Transverse colon (tissue), 4 donors: ENCODE results near the gene SHH. TPM values are rescaled to one million over a fixed set of nuclear protein-coding genes. Genes with fewer than 3 reads are reported as not detected.

ENCODE experiments used
- DNase-seq: peaks from one replicate; pipeline ENCODE4 v3.0.0-alpha.2; 2019
- H3K27ac ChIP-seq, 4 donors: fragments of 200-600 bp; sonication (generic); 2 replicates each; pipeline ENCODE4 v1.5.1; 2016 to 2018; ENCODE audit warnings: inconsistent platforms in 4 of 4
- H3K27me3 ChIP-seq: fragments of 200-600 bp; sonication (generic); 2 replicates; pipeline ENCODE4 v1.5.1; 2017; ENCODE audit warnings: inconsistent platforms
- H3K36me3 ChIP-seq, 4 donors: fragments of 200-600 bp; sonication (generic); 2 replicates each; pipeline ENCODE4 v1.5.1; 2017 to 2019; ENCODE audit warnings: inconsistent platforms in 4 of 4
- H3K4me1 ChIP-seq, 4 donors: fragments of 200-600 bp; sonication (generic); 2 replicates each; pipeline ENCODE4 v1.5.1; 2017 to 2020; ENCODE audit warnings: inconsistent platforms in 4 of 4
- H3K4me3 ChIP-seq, 4 donors: fragments of 200-600 bp; sonication (generic); 1 replicate in 1 of 4; 2 replicates in 3 of 4; pipeline versions ENCODE4 v1.5.1 to v1.6.1; 2017 to 2019; ENCODE audit warnings: inconsistent platforms in 4 of 4
- H3K9me3 ChIP-seq, 2 donors: fragments of 200-600 bp; sonication (generic); 2 replicates each; pipeline ENCODE4 v1.5.1; 2017 to 2019; ENCODE audit warnings: inconsistent platforms in 2 of 2
- CTCF ChIP-seq, 5 experiments: fragments of 200-600 bp in 3 of 5; fragments of 450-650 bp in 2 of 5; sonication (generic) in 3 of 5; IDR thresholded peaks; 1 replicate in 2 of 5; 2 replicates in 3 of 5; pipeline ENCODE4 v1.5.1; 2016 to 2017; ENCODE audit warnings: antibody characterized with exemption in 5 of 5, inconsistent platforms in 3 of 5, mild to moderate bottlenecking in 2 of 5, moderate library complexity in 1 of 5
- EP300 ChIP-seq: sonication (generic); formaldehyde crosslinking; IDR thresholded peaks from one replicate; pipeline ENCODE4 v1.6.1; 2017; ENCODE audit warnings: antibody characterized with exemption, low read depth
- POLR2A ChIP-seq: fragments of 450-650 bp; IDR thresholded peaks from one replicate; pipeline ENCODE4 v1.6.1; 2016; ENCODE audit warnings: antibody characterized with exemption, mild to moderate bottlenecking, moderate library complexity
- POLR2AphosphoS5 ChIP-seq, 3 donors: sonication (generic); formaldehyde crosslinking; IDR thresholded peaks; one replicate each; pipeline ENCODE4 v1.6.1; 2016; ENCODE audit warnings: antibody characterized with exemption in 3 of 3
- WGBS, 2 donors: methylation state at CpG; one replicate each; pipeline ENCODE4 v1.1.5; 2018; ENCODE audit warnings: low coverage in 1 of 2; 5-methylcytosine and 5-hydroxymethylcytosine counted together
- in situ Hi-C, 4 donors: fragments of 200-750 bp; cut with MboI; loops; one replicate each; pipeline versions ENCODE4 v1.15.0 to v1.15.1; 2017; ENCODE audit warnings: low sequenced_read_pairs in 3 of 4, low pct_ligation_motif_present in 1 of 4, low pct_unique_long_range_greater_than_20kb in 1 of 4
- intact Hi-C: fragments of 100-400 bp; cut with DNase I; formaldehyde crosslinking; loops from one replicate; pipeline ENCODE4 v1.15.1; 2023; ENCODE audit warnings: low total_unique reads
- total RNA-seq, 4 donors: library from RNA; depleted of rRNA; stranded (reverse); fragments of >200 nt; gene quantifications; one replicate each; pipeline ENCODE4 v1.1.0, GENCODE V29; 2016

Gene SHH
- total RNA-seq, 4 donors from 2014 or later, result 0.40 to 3.7 (median 2.0) TPM

GRCh38 chr7:155756322-155756721 is 55.9 kb downstream of the SHH start:
- no peak for TF ChIP-seq CTCF (IDR thresholded peaks at IDR 0.05)
- TF ChIP-seq EP300, result no peak
- no peak for TF ChIP-seq POLR2AphosphoS5 (IDR thresholded peaks at IDR 0.05)
- no peak for TF ChIP-seq POLR2A
- H3K4me3 ChIP-seq, result no peak overlapping the region
- no peaks in the 10 kb centered on the region for H3K27me3 ChIP-seq
- no peaks in the 10 kb centered on the region for H3K9me3 ChIP-seq
- in situ Hi-C loops (loop anchor here (10.0 to 25.0 kb wide), 2 partner anchors 162 to 369 kb away; no protein-coding TSS in a partner anchor), intact Hi-C loops (no loop called here)
- WGBS, 2 donors, result 81 to 82% methylated on average over 8 to 9 of the region's 9 CpGs
- H3K36me3 ChIP-seq, result no peaks in the 10 kb centered on the region
- no peak for DNase-seq
- H3K27ac ChIP-seq, result peak overlapping the region in 1 of 4 donors; percentile 4
- peaks cover 5 to 38% (median 17%) of the 10 kb centered on the region in 4 donors for H3K4me1 ChIP-seq

- in situ Hi-C loops, result loop anchor here (10.0 to 25.0 kb wide), 2 partner anchors 160 to 368 kb away; no protein-coding TSS in a partner anchor
These were observed 57.2 kb downstream of the SHH start for GRCh38 chr7:155755026-155755425.

GRCh38 chr7:155754165-155754564 is 58.1 kb downstream of the SHH start:
- in situ Hi-C loops, result loop anchor here (10.0 to 25.0 kb wide), 2 partner anchors 159 to 367 kb away; no protein-coding TSS in a partner anchor

More at GRCh38 chr7:155755026-155755425, 57.2 kb downstream of the SHH start:
- no peaks in the 10 kb centered on the region for H3K36me3 ChIP-seq
- DNase-seq, result no peak
- H3K4me1 ChIP-seq, result peaks cover under 1 to 37% (median 13%) of the 10 kb centered on the region in 4 donors
- H3K4me3 ChIP-seq, result no peak overlapping the region
- H3K27me3 ChIP-seq, result no peaks in the 10 kb centered on the region
- no peak overlapping the region for H3K27ac ChIP-seq
- intact Hi-C loops, result no loop called here
- no peaks in the 10 kb centered on the region for H3K9me3 ChIP-seq
- 83 to 94% methylated on average over 3 of the region's 3 CpGs for WGBS, 2 donors
- TF ChIP-seq CTCF (IDR thresholded peaks at IDR 0.05), result no peak
- TF ChIP-seq POLR2AphosphoS5 (IDR thresholded peaks at IDR 0.05), result no peak
- TF ChIP-seq POLR2A, result no peak
- no peak for TF ChIP-seq EP300

GRCh38 chr7:155753446-155753965 is 58.8 kb downstream of the SHH start:
- H3K9me3 ChIP-seq, result no peaks in the 10 kb centered on the region
- no peaks in the 10 kb centered on the region for H3K27me3 ChIP-seq
- no peak overlapping the region for H3K4me3 ChIP-seq
- peak overlapping the region in 2 of 4 donors; percentile 22 to 55 for H3K27ac ChIP-seq
- DNase-seq, result no peak
- H3K4me1 ChIP-seq, result peaks cover 0 to 44% (median 12%) of the 10 kb centered on the region in 4 donors
- in situ Hi-C loops (loop anchor here (10.0 to 25.0 kb wide), 2 partner anchors 159 to 366 kb away; no protein-coding TSS in a partner anchor), intact Hi-C loops (no loop called here)
- no peaks in the 10 kb centered on the region for H3K36me3 ChIP-seq
- 84 to 90% methylated on average over 5 to 10 of the region's 10 CpGs for WGBS, 2 donors
- TF ChIP-seq CTCF (IDR thresholded peaks at IDR 0.05) (no peak), POLR2A (no peak), EP300 (no peak), POLR2AphosphoS5 (IDR thresholded peaks at IDR 0.05) (no peak)

More at GRCh38 chr7:155754165-155754564, 58.1 kb downstream of the SHH start:
- no peaks in the 10 kb centered on the region for H3K36me3 ChIP-seq
- H3K4me1 ChIP-seq, result peaks cover 0 to 43% (median 12%) of the 10 kb centered on the region in 4 donors
- TF ChIP-seq EP300 (no peak), POLR2AphosphoS5 (IDR thresholded peaks at IDR 0.05) (no peak), POLR2A (no peak), CTCF (IDR thresholded peaks at IDR 0.05) (no peak)
- no peaks in the 10 kb centered on the region for H3K9me3 ChIP-seq
- no peak for DNase-seq
- peak overlapping the region in 1 of 4 donors; percentile 55 for H3K27ac ChIP-seq
- intact Hi-C loops, result no loop called here
- H3K4me3 ChIP-seq, result no peak overlapping the region
- H3K27me3 ChIP-seq, result no peaks in the 10 kb centered on the region
